GM12874 (cell line): Measurements from ENCODE around the gene ZNF516.

Experiments used
- CTCF ChIP-seq: IDR thresholded peaks from 2 replicates; pipeline ENCODE4 v1.5.1; 2011; ENCODE audit warnings: low read depth, mild to moderate bottlenecking, control low read depth, low read length, moderate library complexity; ENCODE audit not compliant: insufficient read depth

ZNF516 gene

GRCh38 chr18:76487070-76487469, 8.0 kb downstream of the ZNF516 start:
- no peak for TF ChIP-seq CTCF

GRCh38 chr18:76486574-76486973, 8.5 kb downstream of the ZNF516 start:
- TF ChIP-seq CTCF = no peak

GRCh38 chr18:76486038-76486437, 9.0 kb downstream of the ZNF516 start:
- no peak for TF ChIP-seq CTCF

- TF ChIP-seq CTCF = no peak
These were observed 10.2 kb downstream of the ZNF516 start for GRCh38 chr18:76484749-76485387.

- TF ChIP-seq CTCF = no peak
These were observed 11.3 kb downstream of the ZNF516 start for GRCh38 chr18:76483780-76484179.

GRCh38 chr18:76482971-76483691, 11.9 kb downstream of the ZNF516 start:
- TF ChIP-seq CTCF = no peak

GRCh38 chr18:76482267-76482666, 12.8 kb downstream of the ZNF516 start:
- no peak for TF ChIP-seq CTCF
